ENCODE data around the gene SHISA7.

DNA sequence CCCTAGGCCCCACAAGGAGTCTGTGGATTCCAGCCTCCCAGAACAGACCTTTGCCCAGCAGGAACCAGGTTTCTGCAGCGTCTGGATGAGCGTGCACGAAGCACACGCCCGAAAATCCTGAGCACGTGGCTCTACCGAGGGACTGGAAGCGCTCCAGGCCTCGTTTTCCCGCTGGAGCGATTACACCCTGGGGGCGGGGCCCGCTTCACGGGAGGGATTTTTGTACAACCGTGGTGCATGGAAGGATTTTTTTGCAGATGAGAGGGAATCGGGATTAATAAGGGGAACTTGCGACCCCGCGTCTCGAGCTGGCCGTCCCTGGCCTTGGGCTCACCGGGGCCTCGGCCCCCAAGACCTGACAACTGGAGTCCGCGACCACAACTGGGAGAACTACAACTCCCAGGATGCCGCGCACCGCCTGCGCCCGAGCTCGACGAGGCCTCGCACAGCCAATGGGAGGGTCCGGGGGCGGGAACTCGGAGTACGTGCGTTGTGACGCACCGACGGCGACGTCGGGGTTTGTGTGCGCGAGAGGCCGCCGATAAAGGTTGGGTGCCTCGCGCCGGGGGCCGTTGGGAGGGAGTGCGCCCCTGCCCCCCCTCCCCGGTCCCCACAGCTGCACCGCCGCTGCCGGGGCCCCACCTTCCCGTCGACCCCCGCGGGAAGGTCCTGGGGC is 33.1 kb upstream of the SHISA7 start, which contains the start of gene ZNF628:
- TF ChIP-seq, protein P1, sequence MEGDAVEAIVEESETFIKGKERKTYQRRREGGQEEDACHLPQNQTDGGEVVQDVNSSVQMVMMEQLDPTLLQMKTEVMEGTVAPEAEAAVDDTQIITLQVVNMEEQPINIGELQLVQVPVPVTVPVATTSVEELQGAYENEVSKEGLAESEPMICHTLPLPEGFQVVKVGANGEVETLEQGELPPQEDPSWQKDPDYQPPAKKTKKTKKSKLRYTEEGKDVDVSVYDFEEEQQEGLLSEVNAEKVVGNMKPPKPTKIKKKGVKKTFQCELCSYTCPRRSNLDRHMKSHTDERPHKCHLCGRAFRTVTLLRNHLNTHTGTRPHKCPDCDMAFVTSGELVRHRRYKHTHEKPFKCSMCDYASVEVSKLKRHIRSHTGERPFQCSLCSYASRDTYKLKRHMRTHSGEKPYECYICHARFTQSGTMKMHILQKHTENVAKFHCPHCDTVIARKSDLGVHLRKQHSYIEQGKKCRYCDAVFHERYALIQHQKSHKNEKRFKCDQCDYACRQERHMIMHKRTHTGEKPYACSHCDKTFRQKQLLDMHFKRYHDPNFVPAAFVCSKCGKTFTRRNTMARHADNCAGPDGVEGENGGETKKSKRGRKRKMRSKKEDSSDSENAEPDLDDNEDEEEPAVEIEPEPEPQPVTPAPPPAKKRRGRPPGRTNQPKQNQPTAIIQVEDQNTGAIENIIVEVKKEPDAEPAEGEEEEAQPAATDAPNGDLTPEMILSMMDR (IDR thresholded peaks at IDR 0.05; ENCODE audit: low read length): no peak
- no peak for TF ChIP-seq EZH2 (IDR thresholded peaks at IDR 0.05; ENCODE audit: borderline replicate concordance, low read length)

Data from OCI-LY1 (cell line).